H1 (cell line): ENCODE data around the gene SARNP. TPM values are rescaled to one million over a fixed set of nuclear protein-coding genes. Genes with fewer than 3 reads are reported as not detected.

Source experiments
- CTCF ChIA-PET: fragments of 300-600 bp; sonication (Branson Sonifier 250); formaldehyde crosslinking; loops from one replicate; lab custom pipeline; 2021; ENCODE audit not compliant: partially characterized antibody; lab: Charles Lee
- POLR2A ChIA-PET: fragments of 300-600 bp; sonication (Branson Sonifier 250); formaldehyde crosslinking; loops from one replicate; lab custom pipeline; 2021; ENCODE audit warnings: inconsistent platforms; ENCODE audit not compliant: partially characterized antibody; lab: Charles Lee
- DNase-seq, 2 experiments: peaks; one replicate each; pipeline versions ENCODE4 v3.0.0 to v3.0.0-alpha.2; 2010 to 2022; ENCODE audit warnings: low spot score in 2 of 2, low read depth in 1 of 2, mixed read lengths in 1 of 2
- FAIRE-seq: peaks from 2 replicates; lab custom pipeline; 2011; peaks lifted over from hg19 to GRCh38; lab: Jason Lieb, UNC
- H2AFZ ChIP-seq: 2 replicates; pipeline ENCODE4 v1.8.1; 2012; ENCODE audit warnings: low read length, inconsistent platforms
- H2AK5ac ChIP-seq: 2 replicates; pipeline ENCODE4 v1.6.1; 2013; ENCODE audit warnings: low read depth, low read length
- H2BK120ac ChIP-seq: replicated peaks from 2 replicates; pipeline ENCODE3; 2013; ENCODE audit warnings: low read depth, low read length, inconsistent platforms
- H2BK12ac ChIP-seq: 2 replicates; pipeline ENCODE4 v1.6.1; 2013; ENCODE audit warnings: low read depth, low read length
- H2BK15ac ChIP-seq: 2 replicates; pipeline ENCODE4 v1.6.1; 2013; ENCODE audit warnings: low read length
- H2BK20ac ChIP-seq: 2 replicates; pipeline ENCODE4 v1.6.1; 2013; ENCODE audit warnings: low read length
- H2BK5ac ChIP-seq: 2 replicates; pipeline ENCODE4 v1.6.1; 2013; ENCODE audit warnings: low read depth, low read length
- H3K14ac ChIP-seq: 2 replicates; pipeline ENCODE4 v1.6.1; 2013; ENCODE audit warnings: inconsistent platforms; ENCODE audit not compliant: insufficient read length
- H3K18ac ChIP-seq: 2 replicates; pipeline ENCODE4 v1.6.1; 2013; ENCODE audit warnings: low read length; ENCODE audit errors: extremely low read depth
- H3K23ac ChIP-seq: 2 replicates; pipeline ENCODE4 v1.6.1; 2013; ENCODE audit warnings: inconsistent platforms; ENCODE audit not compliant: insufficient read length
- H3K23me2 ChIP-seq: 2 replicates; pipeline ENCODE4 v1.6.1; 2013; ENCODE audit warnings: low read depth, low read length
- H3K27ac ChIP-seq: 2 replicates; pipeline ENCODE4 v1.6.1; 2011; ENCODE audit warnings: low read depth, low read length, inconsistent platforms
- H3K27me3 ChIP-seq, 4 experiments: replicated peaks in 1 of 4; 1 replicate in 1 of 4; 2 replicates in 3 of 4; pipeline versions ENCODE4 v1.6.1 to v1.8.1; 2011 to 2013; ENCODE audit warnings: low read length in 3 of 4, mild to moderate bottlenecking in 3 of 4, inconsistent platforms in 2 of 4, mixed read lengths in 2 of 4, moderate library complexity in 1 of 4; ENCODE audit not compliant: control insufficient read depth in 3 of 4, insufficient read depth in 3 of 4; ENCODE audit errors: extremely low read depth in 1 of 4
- H3K36me3 ChIP-seq, 4 experiments: 2 replicates each; pipeline versions ENCODE4 v1.6.1 to v1.8.1; 2011 to 2013; ENCODE audit warnings: mild to moderate bottlenecking in 4 of 4, low read length in 3 of 4, moderate library complexity in 2 of 4, control low read depth in 1 of 4, inconsistent platforms in 1 of 4; ENCODE audit not compliant: insufficient read depth in 4 of 4, control insufficient read depth in 2 of 4
- H3K4ac ChIP-seq: replicated peaks from 2 replicates; pipeline ENCODE3; 2013; ENCODE audit warnings: low read length, low read depth, mixed read lengths, inconsistent platforms; ENCODE audit not compliant: insufficient read length
- H3K4me1 ChIP-seq, 4 experiments: replicated peaks in 1 of 4; 1 replicate in 1 of 4; 2 replicates in 3 of 4; pipeline versions ENCODE4 v1.6.1 to v1.8.1; 2011 to 2013; ENCODE audit warnings: low read length in 3 of 4, inconsistent platforms in 2 of 4, mixed read lengths in 1 of 4; ENCODE audit not compliant: insufficient read depth in 4 of 4, control insufficient read depth in 3 of 4
- H3K4me2 ChIP-seq, 2 experiments: 2 replicates each; pipeline versions ENCODE4 v1.6.1 to v1.8.1; 2011 to 2013; ENCODE audit warnings: low read depth in 2 of 2, low read length in 2 of 2, control low read depth in 1 of 2, inconsistent platforms in 1 of 2, mild to moderate bottlenecking in 1 of 2; ENCODE audit not compliant: insufficient read depth in 1 of 2
- H3K4me3 ChIP-seq, 4 experiments: fragments of 200-600, 300-600 bp in 1 of 4; sonication (generic), shearing (Covaris generic), sonication (Bioruptor Twin) in 1 of 4; 2 replicates each; pipeline versions ENCODE4 v1.5.1 to v1.8.1; 2011 to 2016; ENCODE audit warnings: low read length in 4 of 4, low read depth in 3 of 4, control low read depth in 2 of 4, inconsistent platforms in 2 of 4, mild to moderate bottlenecking in 2 of 4, mixed read lengths in 1 of 4, moderate library complexity in 1 of 4; ENCODE audit not compliant: insufficient read depth in 2 of 4; ENCODE audit errors: extremely low read depth in 1 of 4
- H3K56ac ChIP-seq: replicated peaks from 2 replicates; pipeline ENCODE3; 2013; ENCODE audit warnings: low read depth, mild to moderate bottlenecking, mixed read lengths, low read length, inconsistent platforms; ENCODE audit not compliant: insufficient read length
- H3K79me1 ChIP-seq: 2 replicates; pipeline ENCODE4 v1.6.1; 2013; ENCODE audit warnings: low read depth, low read length, control low read depth
- H3K79me2 ChIP-seq, 2 experiments: 2 replicates each; pipeline versions ENCODE4 v1.6.1 to v1.8.1; 2012 to 2013; ENCODE audit warnings: low read length in 2 of 2, mild to moderate bottlenecking in 2 of 2, inconsistent platforms in 1 of 2; ENCODE audit not compliant: insufficient read depth in 2 of 2, control insufficient read depth in 1 of 2
- H3K9ac ChIP-seq, 4 experiments: replicated peaks in 1 of 4; 1 replicate in 1 of 4; 2 replicates in 3 of 4; pipeline versions ENCODE4 v1.6.1 to v1.8.1; 2011 to 2013; ENCODE audit warnings: low read depth in 3 of 4, low read length in 3 of 4, control low read depth in 2 of 4, mild to moderate bottlenecking in 2 of 4, moderate library complexity in 2 of 4, inconsistent platforms in 1 of 4; ENCODE audit errors: extremely low read depth in 1 of 4
- H3K9me3 ChIP-seq, 2 experiments: 2 replicates each; pipeline versions ENCODE4 v1.6.1 to v1.8.1; 2012 to 2013; ENCODE audit warnings: mild to moderate bottlenecking in 2 of 2, moderate library complexity in 2 of 2, control low read depth in 1 of 2, inconsistent platforms in 1 of 2, low read depth in 1 of 2, low read length in 1 of 2, mixed read lengths in 1 of 2; ENCODE audit not compliant: insufficient read depth in 2 of 2
- H4K20me1 ChIP-seq, 2 experiments: replicated peaks in 1 of 2; 2 replicates each; pipeline versions ENCODE3 to v1.8.1; 2011 to 2013; ENCODE audit warnings: inconsistent platforms in 2 of 2, low read length in 2 of 2, mild to moderate bottlenecking in 1 of 2; ENCODE audit not compliant: insufficient read depth in 2 of 2, control insufficient read depth in 1 of 2
- H4K5ac ChIP-seq: 2 replicates; pipeline ENCODE4 v1.6.1; 2013; ENCODE audit warnings: low read length, low read depth, mixed read lengths, inconsistent platforms; ENCODE audit not compliant: insufficient read length
- H4K8ac ChIP-seq: 2 replicates; pipeline ENCODE4 v1.8.0; 2013; ENCODE audit warnings: mild to moderate bottlenecking, moderate library complexity, low read length, inconsistent platforms; ENCODE audit not compliant: insufficient read depth; ENCODE audit errors: extremely low read depth
- H4K91ac ChIP-seq: replicated peaks from 2 replicates; pipeline ENCODE3; 2013; ENCODE audit warnings: low read length, mixed read lengths, inconsistent platforms; ENCODE audit not compliant: insufficient read length
- CBX5 ChIP-seq: fragments of 300-800, 300-1000 bp; sonication (generic); IDR thresholded peaks from 2 replicates; pipeline ENCODE4 v1.7.1; 2016; ENCODE audit warnings: antibody characterized with exemption, low read length, low read depth
- SIN3A ChIP-seq, 2 experiments: IDR thresholded peaks in 1 of 2; conservative IDR thresholded peaks in 1 of 2; 2 replicates each; pipeline ENCODE4 v1.6.1; 2011 to 2012; ENCODE audit warnings: low read length in 2 of 2, improper control_type of control experiment in 1 of 2, low read depth in 1 of 2, mild to moderate bottlenecking in 1 of 2
- TBP ChIP-seq: IDR thresholded peaks from 2 replicates; pipeline ENCODE4 v1.6.1; 2011; ENCODE audit warnings: low read depth, low read length, improper control_type of control experiment
- ZNF274 ChIP-seq: IDR thresholded peaks from 2 replicates; pipeline ENCODE4 v1.7.0; 2012; ENCODE audit warnings: low read length, borderline replicate concordance; ENCODE audit errors: extremely low read depth
- WGBS, 2 experiments: shearing (Covaris generic) in 1 of 2; methylation state at CpG; one replicate each; pipeline versions ENCODE4 v1.1.6 to v1.1.7; 2013 to 2015; ENCODE audit warnings: low lambda C conversion rate in 2 of 2, mixed read lengths in 2 of 2, inconsistent platforms in 1 of 2, low coverage in 1 of 2, missing lambda C conversion rate in 1 of 2; ENCODE audit not compliant: insufficient replicate concordance in 2 of 2, insufficient coverage in 1 of 2, insufficient read length in 1 of 2; ENCODE audit errors: extremely low coverage in 1 of 2, missing lambda C conversion rate in 1 of 2; 5-methylcytosine and 5-hydroxymethylcytosine counted together
- polyA plus RNA-seq, 7 experiments: library from polyadenylated mRNA; depleted of rRNA in 3 of 7; stranded (reverse) in 5 of 7; unstranded in 2 of 7; fragments of >200 nt in 5 of 7; fragments of 200-250 nt in 2 of 7; gene quantifications; 1 replicate in 5 of 7; 2 replicates in 1 of 7; 4 replicates in 1 of 7; pipeline versions ENCODE4 v1.2.1 to v1.2.3, GENCODE V29; 2011 to 2013; ENCODE audit warnings: missing spikeins in 2 of 7, mixed read lengths in 2 of 7
- total RNA-seq: library from RNA; stranded (reverse); fragmentation: NEBNext Ultra II Directional; extraction: Animal tissue kit (Norgen Biotek cat#: 25700); gene quantifications from 2 replicates; pipeline ENCODE4 v1.2.1, GENCODE V29; 2021
- TF ChIP-seq, protein P1 (sequence below), 3 experiments: IDR thresholded peaks; 1 replicate in 2 of 3; 2 replicates in 1 of 3; pipeline versions ENCODE4 v1.5.1 to v1.6.1; 2011; ENCODE audit warnings: low read length in 3 of 3, mild to moderate bottlenecking in 3 of 3, inconsistent platforms in 2 of 3, low read depth in 1 of 3, moderate library complexity in 1 of 3; ENCODE audit not compliant: insufficient read depth in 1 of 3; ENCODE audit errors: control extremely low read depth in 1 of 3

Gene SARNP
- total and polyA plus RNA-seq, 2 of the 8 experiments (the other 6 are each of a cell fraction or from before 2014, with no cell fraction given): 114 to 226 TPM

DNA sequence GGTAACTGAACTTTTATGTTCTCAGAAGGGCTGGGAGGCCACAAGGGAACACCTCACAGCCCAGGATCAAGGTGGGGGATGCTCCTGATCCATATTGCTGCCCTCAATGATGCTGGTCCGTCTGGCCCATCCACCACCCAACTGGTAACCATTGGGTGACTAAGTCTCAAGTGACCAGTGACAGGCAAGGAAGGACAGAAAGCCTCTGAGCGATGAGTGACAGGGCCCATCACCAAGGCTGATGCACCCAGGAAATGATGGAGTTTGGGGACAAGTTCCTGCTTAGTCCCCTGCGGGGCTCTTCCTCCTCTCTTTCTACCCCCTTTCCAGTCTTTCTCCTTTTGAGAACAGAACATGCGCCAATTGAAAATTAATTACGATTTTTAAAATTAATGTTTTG, 27.8 kb upstream of the SARNP start:
- Histone ChIP-seq H3K4me3 (no peak overlapping the region), H4K91ac (no peak overlapping the region), H4K5ac (no peak overlapping the region), H3K23me2 (no peaks in the 10 kb centered on the region), H4K8ac (no peak overlapping the region), H3K4me2 (no peak overlapping the region), H3K79me1 (no peaks in the 10 kb centered on the region), H4K20me1 (no peaks in the 10 kb centered on the region), H3K9me3 (no peaks in the 10 kb centered on the region), H2BK20ac (no peak overlapping the region), H3K4ac (no peak overlapping the region), H2BK5ac (no peak overlapping the region), H2BK15ac (no peak overlapping the region), H3K27me3 (no peaks in the 10 kb centered on the region), H3K56ac (no peak overlapping the region), H3K27ac (no peak overlapping the region), H3K14ac (no peak overlapping the region), H3K36me3 (no peaks in the 10 kb centered on the region), H3K4me1 (peaks cover 0 to 8% (median 2%) of the 10 kb centered on the region in 4 experiments; a peak in 3 of 7 replicates), H3K23ac (no peak overlapping the region), H2BK120ac (no peak overlapping the region), H3K9ac (no peak overlapping the region), H2AK5ac (no peak overlapping the region), H3K79me2 (no peaks in the 10 kb centered on the region), H2AFZ (no peak overlapping the region), H2BK12ac (no peak overlapping the region), H3K18ac (no peak overlapping the region)
- CTCF ChIA-PET: interaction anchor here (0.6 to 2.6 kb wide), 3 partner anchors 15 to 49 kb away, joined by 3 to 9 read pairs (median 4); no protein-coding TSS in a partner anchor
- TF ChIP-seq, protein P1, sequence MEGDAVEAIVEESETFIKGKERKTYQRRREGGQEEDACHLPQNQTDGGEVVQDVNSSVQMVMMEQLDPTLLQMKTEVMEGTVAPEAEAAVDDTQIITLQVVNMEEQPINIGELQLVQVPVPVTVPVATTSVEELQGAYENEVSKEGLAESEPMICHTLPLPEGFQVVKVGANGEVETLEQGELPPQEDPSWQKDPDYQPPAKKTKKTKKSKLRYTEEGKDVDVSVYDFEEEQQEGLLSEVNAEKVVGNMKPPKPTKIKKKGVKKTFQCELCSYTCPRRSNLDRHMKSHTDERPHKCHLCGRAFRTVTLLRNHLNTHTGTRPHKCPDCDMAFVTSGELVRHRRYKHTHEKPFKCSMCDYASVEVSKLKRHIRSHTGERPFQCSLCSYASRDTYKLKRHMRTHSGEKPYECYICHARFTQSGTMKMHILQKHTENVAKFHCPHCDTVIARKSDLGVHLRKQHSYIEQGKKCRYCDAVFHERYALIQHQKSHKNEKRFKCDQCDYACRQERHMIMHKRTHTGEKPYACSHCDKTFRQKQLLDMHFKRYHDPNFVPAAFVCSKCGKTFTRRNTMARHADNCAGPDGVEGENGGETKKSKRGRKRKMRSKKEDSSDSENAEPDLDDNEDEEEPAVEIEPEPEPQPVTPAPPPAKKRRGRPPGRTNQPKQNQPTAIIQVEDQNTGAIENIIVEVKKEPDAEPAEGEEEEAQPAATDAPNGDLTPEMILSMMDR (IDR thresholded peaks at IDR 0.05; ENCODE audit: control extremely low read depth in 1 of 3, insufficient read depth in 1 of 3, low read depth in 1 of 3, low read length in 3 of 3): no peak
- TF ChIP-seq SIN3A (conservative IDR thresholded peaks at IDR 0.05 in 1 of 2, IDR thresholded peaks at IDR 0.05 in 1 of 2; ENCODE audit: low read depth in 1 of 2, low read length in 2 of 2) (no peak), TBP (no peak), CBX5 (no peak), ZNF274 (no peak)
- POLR2A ChIA-PET: interaction anchor here (1.4 to 3.3 kb wide), 2 partner anchors 14 to 18 kb away, joined by 3 to 21 read pairs; no protein-coding TSS in a partner anchor
- no peak for DNase-seq
- WGBS, 2 experiments: 83% methylated on average over 5 of the region's 5 CpGs; no CpG with 5 or more reads in 1 of the 2 experiments
- no peak for FAIRE-seq
